Liver (tissue), 3 donors: Measurements from ENCODE around the gene ECI1.
"Not testable (repeated sequence)": the region's sequence is repeated elsewhere in the genome, so short reads cannot be mapped to it uniquely, and the experiment has no call there.

Experiments
- CTCF ChIP-seq: fragments of 150-350 bp; IDR thresholded peaks from 2 replicates; pipeline ENCODE4 v1.5.1; 2017; ENCODE audit warnings: improper control_type of control experiment, low read depth, low read length; ENCODE audit not compliant: missing input control
- EGR1 ChIP-seq, 2 donors: IDR thresholded peaks; 2 replicates each; pipeline ENCODE4 v1.6.1; 2016 to 2018; ENCODE audit warnings: antibody characterized with exemption in 2 of 2, low read depth in 2 of 2
- FOXA2 ChIP-seq: IDR thresholded peaks from 2 replicates; pipeline ENCODE4 v1.6.1; 2016; ENCODE audit warnings: antibody characterized with exemption
- GABPA ChIP-seq, 2 donors: IDR thresholded peaks in 1 of 2; conservative IDR thresholded peaks in 1 of 2; 2 replicates each; pipeline ENCODE4 v1.6.1; 2016; ENCODE audit warnings: antibody characterized with exemption in 2 of 2, mild to moderate bottlenecking in 1 of 2, moderate library complexity in 1 of 2
- HNF4A ChIP-seq, 2 donors: conservative IDR thresholded peaks; 2 replicates each; pipeline ENCODE4 v1.6.1; 2016; ENCODE audit warnings: antibody characterized with exemption in 2 of 2, mild to moderate bottlenecking in 2 of 2
- HNF4G ChIP-seq: IDR thresholded peaks from 2 replicates; pipeline ENCODE4 v1.6.1; 2016; ENCODE audit warnings: antibody characterized with exemption
- RAD21 ChIP-seq, 2 donors: IDR thresholded peaks; 2 replicates each; pipeline ENCODE4 v1.6.1; 2016; ENCODE audit warnings: antibody characterized with exemption in 2 of 2, mild to moderate bottlenecking in 2 of 2
- TAF1 ChIP-seq: conservative IDR thresholded peaks from 2 replicates; pipeline ENCODE4 v1.6.1; 2016; ENCODE audit warnings: antibody characterized with exemption, mild to moderate bottlenecking
- TF ChIP-seq, protein P1 (sequence below): IDR thresholded peaks from 2 replicates; pipeline ENCODE4 v1.6.1; 2016; ENCODE audit warnings: antibody characterized with exemption
- donor health status: healthy.
- donor health status: healthy.

GRCh38 chr16:2263026-2263425 lies 11.6 kb upstream of the ECI1 start:
- not testable (repeated sequence) for TF ChIP-seq CTCF; HNF4A (conservative IDR thresholded peaks at IDR 0.05); RAD21 (IDR thresholded peaks at IDR 0.05); EGR1 (IDR thresholded peaks at IDR 0.05; ENCODE audit: low read depth in 2 of 2); FOXA2; HNF4G; GABPA (IDR thresholded peaks at IDR 0.05 in 1 of 2, conservative IDR thresholded peaks at IDR 0.05 in 1 of 2); TAF1
- TF ChIP-seq, protein P1, sequence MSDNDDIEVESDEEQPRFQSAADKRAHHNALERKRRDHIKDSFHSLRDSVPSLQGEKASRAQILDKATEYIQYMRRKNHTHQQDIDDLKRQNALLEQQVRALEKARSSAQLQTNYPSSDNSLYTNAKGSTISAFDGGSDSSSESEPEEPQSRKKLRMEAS = not testable (repeated sequence)
